Measurements from ENCODE around the gene C1QL1. TPM values are rescaled to one million over a fixed set of nuclear protein-coding genes. Genes with fewer than 3 reads are reported as not detected.

The C1QL1 gene
- total RNA-seq, 2 experiments from 2014 or later: not detected

DNA sequence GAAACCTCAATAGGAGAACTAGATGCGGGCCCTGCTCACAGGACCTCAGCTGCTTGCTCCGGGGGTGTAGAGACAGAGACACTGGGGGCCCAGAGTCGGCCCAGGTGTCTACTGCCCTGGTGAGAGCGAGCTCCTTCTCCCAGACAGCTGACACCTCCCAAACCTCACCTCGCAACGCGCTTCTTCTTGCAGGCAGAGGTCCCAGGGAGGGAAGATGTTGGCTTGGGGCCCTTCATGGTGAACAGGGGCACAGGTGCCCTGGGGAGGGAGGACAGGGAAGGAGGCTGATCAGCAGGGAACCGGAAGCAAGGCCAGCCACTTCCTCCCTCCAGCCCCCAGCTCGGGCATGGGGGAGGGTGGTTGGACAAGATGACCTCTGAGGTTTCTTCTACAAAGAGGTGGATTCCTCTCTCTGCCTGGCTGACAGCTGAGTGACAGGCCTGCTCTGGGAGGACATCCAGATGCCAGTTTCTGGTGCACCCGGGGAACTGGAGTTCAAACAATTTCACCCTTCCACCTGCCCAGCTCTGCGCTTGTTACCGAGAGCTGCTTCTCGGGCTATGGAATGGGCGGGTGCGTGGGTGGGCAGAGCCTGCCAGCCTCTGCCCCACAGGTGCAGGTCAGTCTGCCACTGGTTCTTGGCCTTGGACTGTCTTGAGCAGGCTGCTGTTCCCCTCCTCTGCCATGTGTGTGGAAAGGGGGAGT is 41.1 kb downstream of the C1QL1 start:
- H3K4me3 Mint-ChIP-seq: no peak overlapping the region
- no peak for DNase-seq
- no peak overlapping the region for H3K27ac Mint-ChIP-seq
- POLR2A ChIA-PET: interaction anchor here (0.6 to 1.6 kb wide), 2 partner anchors 20 to 403 kb away, joined by 3 to 4 read pairs; partner anchors contain the start of gene KIF18B
- peaks cover 5% of the 10 kb centered on the region for H3K27me3 Mint-ChIP-seq
- H3K36me3 Mint-ChIP-seq: peaks cover 30% of the 10 kb centered on the region
- H3K4me1 Mint-ChIP-seq: peaks cover 2% of the 10 kb centered on the region
- no peak for ATAC-seq (ENCODE audit: low read depth)
- H3K9me3 Mint-ChIP-seq: no peaks in the 10 kb centered on the region

DNA sequence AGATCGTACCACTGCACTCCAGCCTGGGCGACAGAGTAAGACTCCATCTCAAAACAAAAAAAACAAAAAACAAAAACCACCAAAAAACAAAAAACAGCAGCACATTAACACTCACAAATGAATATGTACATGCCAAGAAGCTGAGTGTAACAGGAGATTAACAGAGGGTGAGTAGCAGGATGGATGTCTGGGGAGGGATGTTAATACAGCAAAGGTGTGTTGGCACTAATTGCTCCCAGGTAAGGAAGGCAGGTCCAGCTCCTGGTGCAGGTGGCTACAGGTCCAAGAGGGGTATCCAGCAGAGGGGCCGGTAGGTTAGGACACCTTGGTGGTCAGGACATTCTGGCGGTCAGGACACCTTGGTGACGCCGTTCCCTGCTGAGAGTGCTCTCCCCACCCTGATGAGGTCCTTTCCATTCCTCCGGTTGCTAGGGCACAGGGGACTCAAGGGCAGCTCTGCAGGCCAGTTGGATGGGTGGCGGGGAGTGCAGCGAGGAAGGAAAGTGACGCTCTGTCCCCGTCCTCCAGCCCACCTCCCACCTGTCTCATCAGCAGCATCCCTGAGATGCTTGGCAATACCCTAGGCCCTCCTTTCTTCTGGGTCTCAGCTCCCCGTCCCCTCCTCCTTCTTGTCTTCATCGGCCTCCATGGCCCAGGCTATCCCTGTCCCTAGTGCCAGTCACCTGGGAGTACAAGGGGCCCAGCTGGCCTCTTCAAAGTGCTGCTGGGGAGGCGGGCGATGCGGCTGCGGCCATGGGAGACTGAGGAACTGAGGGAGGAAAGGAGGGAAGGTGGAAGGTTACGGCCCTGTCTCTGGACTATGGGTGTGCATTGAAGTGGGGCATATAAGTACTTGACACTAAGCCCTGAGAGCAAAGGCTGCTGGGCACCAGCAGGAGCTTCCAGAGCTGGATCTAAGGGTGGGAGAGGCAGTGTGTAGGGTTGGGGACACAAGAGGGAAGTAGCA is 42.1 kb downstream of the C1QL1 start:
- Mint-ChIP-seq H3K27ac (peak overlapping the region; percentile 60), H3K4me1 (peaks cover 2% of the 10 kb centered on the region), H3K27me3 (peaks cover 15% of the 10 kb centered on the region), H3K4me3 (no peak overlapping the region), H3K9me3 (no peaks in the 10 kb centered on the region), H3K36me3 (peaks cover 22% of the 10 kb centered on the region)
- POLR2A ChIA-PET: interaction anchor here (0.6 to 1.6 kb wide), 2 partner anchors 18 to 21 kb away, joined by 3 to 4 read pairs; partner anchors contain the start of gene KIF18B
- DNase-seq: no peak
- no peak for ATAC-seq (ENCODE audit: low read depth)

DNA sequence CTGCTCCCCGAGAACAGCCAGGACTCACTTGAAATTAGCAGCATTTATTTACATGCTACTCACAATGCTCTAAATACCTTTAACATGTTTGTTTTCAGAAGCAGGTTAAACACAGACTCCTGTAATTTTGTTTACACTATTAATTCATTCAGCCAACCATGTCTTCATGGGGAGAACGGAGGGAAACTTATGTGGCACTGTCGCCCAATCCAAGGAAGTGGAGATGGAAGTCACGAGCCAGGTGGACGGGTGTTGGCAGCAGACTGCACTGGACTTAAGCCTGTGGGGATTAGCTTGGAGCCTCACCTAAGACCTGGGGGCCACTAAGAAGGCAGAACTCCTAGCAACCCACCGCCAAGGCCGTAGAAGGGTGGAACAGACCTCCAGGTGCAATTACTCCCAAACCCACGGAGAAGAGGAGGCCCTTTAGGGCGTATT is 44.0 kb downstream of the C1QL1 start:
- Mint-ChIP-seq H3K4me3 (no peak overlapping the region), H3K27ac (no peak overlapping the region), H3K27me3 (peaks cover 28% of the 10 kb centered on the region), H3K4me1 (peaks cover 8% of the 10 kb centered on the region), H3K9me3 (no peaks in the 10 kb centered on the region), H3K36me3 (peaks cover 13% of the 10 kb centered on the region)
- DNase-seq (peak; percentile 13), ATAC-seq (ENCODE audit: low read depth) (no peak)
- POLR2A ChIA-PET: no interaction called here

DNA sequence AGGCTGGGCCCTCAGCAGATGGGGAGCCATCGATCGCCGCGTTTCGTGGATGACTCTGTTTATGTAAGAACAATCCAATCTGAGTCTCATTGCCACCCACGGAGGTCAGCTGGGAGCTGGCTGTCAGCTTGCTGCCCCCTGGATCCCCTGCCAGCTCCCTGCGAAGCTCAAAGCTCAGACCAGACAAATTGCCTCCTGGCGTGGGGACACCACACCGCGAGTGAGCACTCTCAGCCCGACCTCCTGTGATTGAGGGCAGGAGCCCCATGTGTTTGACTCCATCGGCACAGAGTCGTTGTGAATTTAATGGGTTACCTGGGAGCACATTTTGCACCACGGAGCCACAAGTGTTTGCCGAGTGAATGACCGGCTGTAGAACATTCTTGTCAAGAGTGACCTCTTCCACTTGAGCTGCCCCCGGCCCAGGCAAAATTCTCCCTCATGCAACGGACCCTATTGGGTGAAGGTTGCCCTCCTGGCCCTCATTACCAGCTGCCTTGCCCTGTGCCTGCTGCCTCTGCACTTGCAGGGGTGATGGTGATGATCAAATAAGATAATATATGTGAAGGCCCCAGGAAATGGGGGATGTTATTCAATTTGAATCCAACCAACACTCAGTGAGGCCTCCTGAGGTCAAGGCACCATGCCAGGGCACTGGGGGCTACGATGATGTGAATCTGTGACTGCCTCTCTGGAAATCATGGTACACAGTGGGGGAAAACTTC is 45.2 kb downstream of the C1QL1 start:
- H3K27ac Mint-ChIP-seq: no peak overlapping the region
- DNase-seq (peak; percentile 27), ATAC-seq (ENCODE audit: low read depth) (no peak)
- H3K9me3 Mint-ChIP-seq: no peaks in the 10 kb centered on the region
- peaks cover 9% of the 10 kb centered on the region for H3K36me3 Mint-ChIP-seq
- H3K4me3 Mint-ChIP-seq: no peak overlapping the region
- H3K4me1 Mint-ChIP-seq: peaks cover 8% of the 10 kb centered on the region
- H3K27me3 Mint-ChIP-seq: peaks cover 38% of the 10 kb centered on the region
- POLR2A ChIA-PET: interaction anchor here (1.3 kb wide), 1 partner anchor 8 kb away, joined by 3 read pairs; no protein-coding TSS in a partner anchor

DNA sequence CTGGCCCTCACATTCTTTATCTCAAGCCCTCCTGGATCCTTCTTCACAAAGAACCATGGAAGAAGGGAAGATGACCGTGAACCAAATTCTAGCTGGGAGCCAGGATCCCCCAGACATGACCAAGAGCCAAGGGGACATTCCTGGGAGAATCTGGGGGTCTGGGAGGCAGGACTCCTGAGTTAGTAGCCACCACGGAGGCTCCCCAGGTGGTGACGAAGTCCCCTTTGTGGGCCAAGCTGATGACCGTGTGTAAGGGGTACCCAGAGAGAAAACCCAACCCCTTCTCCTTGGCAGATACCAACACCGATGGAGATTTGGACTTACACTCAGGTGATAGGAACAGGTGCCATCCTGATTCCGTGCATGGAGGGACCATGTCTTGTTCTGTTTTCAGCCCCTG is 46.0 kb downstream of the C1QL1 start:
- POLR2A ChIA-PET: interaction anchor here (1.3 kb wide), 1 partner anchor 9 kb away, joined by 3 read pairs; no protein-coding TSS in a partner anchor
- no peak overlapping the region for H3K4me3 Mint-ChIP-seq
- no peak overlapping the region for H3K27ac Mint-ChIP-seq
- peaks cover 6% of the 10 kb centered on the region for H3K36me3 Mint-ChIP-seq
- DNase-seq (peak; percentile 12), ATAC-seq (ENCODE audit: low read depth) (no peak)
- H3K9me3 Mint-ChIP-seq: no peaks in the 10 kb centered on the region
- peaks cover 8% of the 10 kb centered on the region for H3K4me1 Mint-ChIP-seq
- peaks cover 41% of the 10 kb centered on the region for H3K27me3 Mint-ChIP-seq

DNA sequence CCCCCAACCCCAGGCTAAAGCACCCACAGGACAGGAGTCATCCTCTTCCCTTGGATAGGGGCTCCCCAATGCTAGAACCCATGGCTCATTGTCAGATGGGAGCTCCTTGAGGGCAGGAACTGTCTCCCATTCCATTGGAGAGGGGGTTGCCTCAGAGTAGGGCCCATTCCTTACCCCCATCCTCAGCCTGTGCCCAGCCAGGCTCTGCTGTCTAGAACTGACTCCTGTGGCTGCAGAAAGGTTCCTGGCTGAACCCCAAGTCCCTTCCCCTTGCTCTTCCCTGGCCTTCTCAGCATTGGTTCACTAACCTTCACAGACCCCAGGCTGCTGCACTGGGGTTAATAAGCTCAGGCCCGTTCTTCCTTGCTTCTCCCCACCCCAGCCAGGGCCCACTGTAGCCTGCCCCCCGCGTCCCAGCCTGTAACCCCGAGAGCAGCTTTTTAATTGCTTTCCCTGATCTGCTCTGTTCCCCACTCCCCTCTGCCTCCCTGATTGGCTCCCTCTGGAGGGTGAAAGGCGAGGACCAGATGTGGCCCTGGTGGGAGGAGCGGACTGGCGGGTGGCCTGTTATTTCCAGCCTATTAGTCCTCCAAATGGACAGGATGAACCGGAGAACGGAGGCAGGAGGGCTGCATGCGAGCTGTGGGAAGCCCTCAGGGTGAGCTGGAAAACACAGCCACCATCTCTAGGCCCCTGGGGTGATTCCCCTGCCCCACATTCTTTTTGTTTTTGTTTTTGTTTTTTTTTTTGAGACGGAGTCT is 46.8 kb downstream of the C1QL1 start:
- POLR2A ChIA-PET: interaction anchor here (0.5 to 1.3 kb wide), 3 partner anchors 10 to 107 kb away, joined by 3 to 4 read pairs (median 3); no protein-coding TSS in a partner anchor
- Mint-ChIP-seq H3K4me1 (peaks cover 8% of the 10 kb centered on the region), H3K27ac (no peak overlapping the region), H3K36me3 (peaks cover 3% of the 10 kb centered on the region), H3K4me3 (no peak overlapping the region), H3K9me3 (no peaks in the 10 kb centered on the region), H3K27me3 (peaks cover 41% of the 10 kb centered on the region)
- peak; percentile 19 for DNase-seq
- ATAC-seq (ENCODE audit: low read depth): no peak

DNA sequence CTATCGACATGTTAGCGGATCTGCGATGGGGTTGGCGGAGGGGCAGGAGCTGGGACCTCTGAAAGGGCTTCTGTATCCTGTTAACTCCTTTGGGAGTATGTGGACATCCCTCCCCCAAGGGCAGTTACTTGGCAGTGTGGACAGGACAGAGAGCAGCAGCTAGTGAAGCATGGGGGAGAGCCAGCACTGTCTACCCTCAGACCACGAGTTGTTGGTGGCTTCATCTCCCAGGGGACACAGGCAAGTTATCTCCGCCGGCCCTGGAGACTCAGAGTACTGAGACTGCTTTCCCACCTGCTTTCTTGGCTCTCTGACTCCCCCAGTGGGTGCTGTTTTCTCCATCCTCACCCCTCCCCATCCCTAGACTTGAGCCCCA is 47.5 kb downstream of the C1QL1 start:
- H3K27me3 Mint-ChIP-seq: peaks cover 41% of the 10 kb centered on the region
- POLR2A ChIA-PET: interaction anchor here (1.1 to 1.3 kb wide), 4 partner anchors 9 to 102 kb away, joined by 3 to 5 read pairs (median 3); no protein-coding TSS in a partner anchor
- H3K4me3 Mint-ChIP-seq: no peak overlapping the region
- H3K27ac Mint-ChIP-seq: no peak overlapping the region
- ATAC-seq (ENCODE audit: low read depth) (no peak), DNase-seq (peak; percentile 21)
- peaks cover 8% of the 10 kb centered on the region for H3K4me1 Mint-ChIP-seq
- H3K9me3 Mint-ChIP-seq: no peaks in the 10 kb centered on the region
- peaks cover under 1% of the 10 kb centered on the region for H3K36me3 Mint-ChIP-seq

DNA sequence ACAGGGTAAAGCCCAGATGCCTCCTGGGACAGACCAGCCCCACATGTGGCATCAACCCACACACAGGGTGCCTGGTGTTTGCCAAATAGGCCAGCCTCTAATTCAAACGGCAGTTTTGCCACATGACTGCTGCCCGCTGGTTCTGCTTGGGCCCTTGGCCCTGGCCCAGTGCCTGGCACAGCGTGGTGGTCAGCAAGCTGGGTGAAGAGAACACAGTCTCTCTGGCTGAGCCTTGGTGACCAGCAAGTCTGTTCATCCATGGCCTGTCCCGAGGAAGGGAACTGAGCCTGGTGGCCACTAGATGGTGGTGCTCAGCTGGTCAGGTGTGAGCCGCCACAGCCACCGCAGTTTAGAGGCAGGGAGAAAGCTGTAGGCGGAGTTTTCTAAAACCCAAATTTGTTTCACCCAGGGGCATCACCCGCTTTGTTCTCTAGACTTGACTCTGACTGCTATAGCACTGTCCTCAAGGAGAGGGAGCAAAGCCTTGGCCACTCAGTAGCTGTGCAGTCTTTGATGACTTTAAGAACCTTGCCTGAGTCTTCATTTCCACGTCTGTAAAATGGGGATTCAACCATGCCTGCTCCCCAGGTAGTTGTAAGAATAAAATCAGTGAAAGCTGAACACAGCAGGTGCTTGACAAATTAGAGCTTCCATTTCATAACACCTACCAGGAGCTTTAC is 48.1 kb downstream of the C1QL1 start:
- ATAC-seq (ENCODE audit: low read depth) (peak; percentile 74), DNase-seq (peak; percentile 64)
- Mint-ChIP-seq H3K27ac (no peak overlapping the region), H3K4me1 (peaks cover 8% of the 10 kb centered on the region), H3K9me3 (no peaks in the 10 kb centered on the region), H3K27me3 (peaks cover 41% of the 10 kb centered on the region), H3K4me3 (no peak overlapping the region), H3K36me3 (no peaks in the 10 kb centered on the region)
- POLR2A ChIA-PET: interaction anchor here (1.1 to 1.3 kb wide), 4 partner anchors 9 to 102 kb away, joined by 3 to 5 read pairs (median 3); no protein-coding TSS in a partner anchor

DNA sequence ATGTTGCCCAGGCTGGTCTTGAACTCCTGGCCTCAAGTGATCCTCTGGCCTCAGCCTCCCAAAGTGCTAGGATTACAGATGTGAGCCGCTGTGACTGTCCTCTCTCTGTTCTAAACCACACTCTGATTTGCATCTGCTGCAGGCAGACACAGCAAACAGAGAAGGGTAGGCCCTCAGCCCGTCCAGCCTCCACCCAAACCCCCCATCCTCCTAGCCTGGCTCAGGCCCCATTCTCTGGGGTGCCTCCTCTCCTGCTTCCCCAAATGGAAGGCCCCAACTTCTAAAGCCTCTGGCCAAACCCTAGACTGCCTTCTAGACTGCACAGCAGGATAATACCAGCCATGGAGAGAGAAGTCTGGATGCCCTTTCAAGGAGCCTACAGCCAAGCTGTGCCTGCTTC is 48.7 kb downstream of the C1QL1 start:
- DNase-seq (peak; percentile 22), ATAC-seq (ENCODE audit: low read depth) (no peak)
- no peaks in the 10 kb centered on the region for H3K9me3 Mint-ChIP-seq
- peaks cover 8% of the 10 kb centered on the region for H3K4me1 Mint-ChIP-seq
- no peak overlapping the region for H3K27ac Mint-ChIP-seq
- no peaks in the 10 kb centered on the region for H3K36me3 Mint-ChIP-seq
- POLR2A ChIA-PET: interaction anchor here (1.1 to 1.3 kb wide), 3 partner anchors 8 to 103 kb away, joined by 3 to 5 read pairs (median 3); no protein-coding TSS in a partner anchor
- H3K4me3 Mint-ChIP-seq: no peak overlapping the region
- H3K27me3 Mint-ChIP-seq: peaks cover 42% of the 10 kb centered on the region

DNA sequence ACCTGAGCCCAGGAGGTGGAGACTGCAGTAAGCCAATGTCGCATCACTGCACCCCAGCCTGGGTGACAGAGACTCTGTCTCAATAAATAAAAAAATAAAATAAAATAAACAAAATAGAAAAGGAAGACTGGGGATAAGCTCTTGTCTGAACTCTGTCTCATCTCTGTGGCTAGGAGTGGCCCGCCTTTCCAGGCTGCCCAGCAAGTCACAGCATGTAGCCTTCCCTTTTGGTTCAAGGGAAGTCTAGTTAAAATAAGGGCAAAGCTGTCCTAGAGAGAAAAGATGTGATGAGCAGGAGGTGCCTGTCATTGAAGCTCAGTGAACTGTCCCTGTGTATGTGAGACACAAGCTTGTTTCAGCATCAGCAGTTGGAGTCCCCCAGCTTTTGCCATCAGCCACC is 50.1 kb downstream of the C1QL1 start:
- ATAC-seq (ENCODE audit: low read depth): no peak
- Mint-ChIP-seq H3K27ac (no peak overlapping the region), H3K4me3 (no peak overlapping the region), H3K27me3 (peaks cover 48% of the 10 kb centered on the region), H3K4me1 (peaks cover 11% of the 10 kb centered on the region), H3K9me3 (no peaks in the 10 kb centered on the region), H3K36me3 (no peaks in the 10 kb centered on the region)
- peak; percentile 1 for DNase-seq
- POLR2A ChIA-PET: interaction anchor here (0.5 to 1.3 kb wide), 2 partner anchors 18 to 104 kb away, joined by 4 read pairs; no protein-coding TSS in a partner anchor

DNA sequence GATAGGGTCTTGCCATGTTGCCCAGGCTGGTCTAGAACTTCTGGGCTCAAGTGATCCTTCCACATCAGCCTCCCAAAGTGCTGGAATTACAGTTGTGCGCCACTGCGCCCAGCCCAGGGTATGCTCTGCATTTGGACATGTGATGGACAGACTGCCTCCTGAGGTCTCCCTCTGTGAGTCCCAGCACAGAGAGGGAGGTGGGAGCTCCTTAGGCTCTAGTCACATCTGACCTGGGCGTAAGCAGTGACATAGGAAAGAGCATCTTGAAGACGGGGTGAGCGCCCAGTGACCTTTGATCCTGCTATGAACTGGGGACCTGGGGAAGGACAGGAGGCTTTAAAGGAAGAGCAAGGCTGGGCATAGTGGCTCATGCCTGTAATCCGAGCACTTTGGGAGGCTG is 50.6 kb downstream of the C1QL1 start:
- peaks cover 52% of the 10 kb centered on the region for H3K27me3 Mint-ChIP-seq
- ATAC-seq (ENCODE audit: low read depth) (no peak), DNase-seq (peak; percentile 14)
- no peaks in the 10 kb centered on the region for H3K36me3 Mint-ChIP-seq
- peaks cover 11% of the 10 kb centered on the region for H3K4me1 Mint-ChIP-seq
- no peak overlapping the region for H3K27ac Mint-ChIP-seq
- H3K4me3 Mint-ChIP-seq: no peak overlapping the region
- no peaks in the 10 kb centered on the region for H3K9me3 Mint-ChIP-seq
- POLR2A ChIA-PET: interaction anchor here (1.3 kb wide), 1 partner anchor 104 kb away, joined by 4 read pairs; no protein-coding TSS in a partner anchor
